GM18951 (cell line): Measurements from ENCODE around the gene ACTR1A.
A peak's percentile ranks its signal among the peaks of the same experiment; 100 is the strongest.

Experiments
- POLR2A ChIP-seq: IDR thresholded peaks from 4 replicates; pipeline ENCODE4 v1.6.1; 2011; ENCODE audit warnings: mild to moderate bottlenecking; ENCODE audit not compliant: insufficient read length, insufficient read depth; ENCODE audit errors: extremely low read depth
- in situ Hi-C: fragments of 300-500 bp; cut with MboI; formaldehyde crosslinking; loops from one replicate; pipeline ENCODE4 v1.12.0; 2022; ENCODE audit warnings: low sequenced_read_pairs, mixed read lengths, inconsistent platforms; ENCODE audit not compliant: unreplicated experiment

Gene ACTR1A

GRCh38 chr10:102504179-102504975 lies 1.9 kb upstream of the ACTR1A start:
- in situ Hi-C loops, result loop anchor here (10.0 kb wide), 1 partner anchor 80 kb away; no protein-coding TSS in a partner anchor

DNA sequence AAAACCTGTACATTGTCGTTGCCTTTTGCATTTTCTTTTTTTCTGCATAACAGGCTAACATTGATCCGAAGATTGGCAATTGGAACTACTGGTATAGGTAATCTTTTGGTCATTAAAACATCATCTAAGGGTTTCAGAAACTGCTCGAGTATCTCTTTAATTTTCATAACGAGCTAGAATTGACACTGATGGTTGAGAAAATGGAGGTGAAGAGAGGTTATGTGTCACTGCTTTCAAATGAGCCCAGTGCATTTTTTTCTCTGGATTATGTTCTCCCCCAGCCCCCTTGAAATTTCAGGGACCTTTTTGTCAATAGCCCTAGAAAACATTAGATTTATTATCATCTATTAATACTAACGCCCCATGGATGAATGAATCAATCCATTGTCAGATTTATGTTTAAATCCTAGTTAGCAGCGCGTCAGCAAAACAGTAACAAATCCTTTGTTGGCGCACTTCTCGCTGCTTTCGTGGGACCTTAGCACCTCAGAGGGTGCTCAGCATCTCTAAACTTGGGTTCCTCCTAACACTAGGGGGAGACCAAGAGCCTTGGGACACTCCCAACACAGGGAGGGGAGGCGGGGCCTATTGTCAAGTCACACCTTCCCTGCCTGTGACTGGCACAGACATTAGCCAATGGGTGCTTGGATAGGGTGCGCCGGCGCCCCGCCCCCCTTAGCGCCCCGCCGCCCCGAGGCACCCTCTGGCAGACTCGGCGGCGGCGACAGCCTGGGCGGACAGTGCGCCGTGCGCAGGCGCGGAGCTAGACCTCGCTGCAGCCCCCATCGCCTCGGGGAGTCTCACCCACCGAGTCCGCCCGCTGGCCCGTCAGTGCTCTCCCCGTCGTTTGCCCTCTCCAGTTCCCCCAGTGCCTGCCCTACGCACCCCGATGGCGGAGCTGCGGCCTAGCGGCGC lies 1.0 kb upstream of the ACTR1A start, which contains the start of gene SUFU:
SUFU (plus strand) TSS at position 709 of the 915 bp plus-strand sequence; CDS start at position 890, 181 bp downstream.
- in situ Hi-C loops, result loop anchor here (10.0 kb wide), 1 partner anchor 81 kb away; no protein-coding TSS in a partner anchor
- peak; percentile 84 for TF ChIP-seq POLR2A

More at GRCh38 chr10:102504179-102504975, 1.9 kb upstream of the ACTR1A start:
- TF ChIP-seq POLR2A, result no peak

DNA sequence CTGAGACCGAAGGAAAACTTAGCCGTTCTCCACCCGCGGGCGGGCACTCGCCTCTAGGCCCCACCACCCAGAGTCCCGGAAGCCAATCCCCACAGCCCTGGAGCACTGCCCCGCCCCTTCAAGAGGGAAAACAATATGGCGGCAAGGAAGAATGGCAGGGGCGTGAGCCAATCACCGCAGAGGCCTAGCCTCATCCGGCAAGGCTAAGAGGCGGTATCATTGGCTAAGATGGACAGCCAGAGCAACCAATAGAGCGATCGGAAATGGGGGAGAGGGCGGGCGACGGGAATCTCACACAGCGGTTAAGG lies 529 bp downstream of the ACTR1A start:
- in situ Hi-C loops, result loop anchor here (10.0 kb wide), 1 partner anchor 83 kb away; no protein-coding TSS in a partner anchor
- peak; percentile 30 for TF ChIP-seq POLR2A

- no peak for TF ChIP-seq POLR2A
- in situ Hi-C loops, result loop anchor here (10.0 kb wide), 1 partner anchor 83 kb away; no protein-coding TSS in a partner anchor
Measured at GRCh38 chr10:102501201-102502028, 1.1 kb downstream of the ACTR1A start.

DNA sequence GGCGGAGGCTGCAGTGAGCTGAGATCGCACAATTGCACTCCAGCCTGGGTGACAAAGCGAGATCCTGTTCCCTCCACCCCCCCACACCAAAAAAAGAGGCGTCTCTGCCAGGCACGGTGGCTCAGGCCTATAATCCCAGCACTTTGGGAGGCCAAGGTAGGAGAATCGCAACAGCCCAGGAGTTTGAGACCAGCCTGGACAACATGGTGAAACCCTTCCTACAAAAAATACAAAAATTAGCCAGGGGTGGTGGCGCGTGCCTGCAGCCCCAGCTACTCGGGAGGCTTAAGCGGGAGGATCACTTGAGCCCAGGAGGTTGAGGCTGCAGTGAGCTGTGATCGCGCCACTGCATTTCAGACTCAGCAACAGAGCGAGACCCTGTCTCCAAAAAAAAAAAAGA lies 1.8 kb downstream of the ACTR1A start:
- in situ Hi-C loops, result loop anchor here (10.0 kb wide), 1 partner anchor 84 kb away; no protein-coding TSS in a partner anchor

- no peak for TF ChIP-seq POLR2A
- in situ Hi-C loops, result no loop called here
Measured at GRCh38 chr10:102499356-102499755, 3.2 kb downstream of the ACTR1A start.

- in situ Hi-C loops, result no loop called here
Measured at GRCh38 chr10:102497545-102497944, 5.0 kb downstream of the ACTR1A start.

DNA sequence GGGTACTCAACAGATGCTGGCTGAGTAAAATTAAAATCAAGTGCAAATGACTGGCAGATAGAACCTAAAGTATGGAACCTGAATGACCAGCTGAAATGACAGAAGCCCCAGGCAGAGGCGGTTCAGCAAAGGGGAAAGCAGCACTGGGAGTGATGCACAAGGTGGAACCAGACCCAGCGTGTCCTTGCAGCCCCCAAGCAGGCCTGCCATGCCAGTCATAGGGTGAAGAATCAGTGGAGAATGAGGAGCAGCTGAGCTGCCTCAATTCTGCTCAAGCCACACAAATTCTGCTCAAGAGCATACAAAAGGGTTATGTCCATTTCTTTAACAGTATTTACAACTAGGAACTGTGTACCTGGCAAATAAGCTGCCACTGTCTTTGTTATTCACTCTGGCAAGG lies 8.7 kb downstream of the ACTR1A start:
- no peak for TF ChIP-seq POLR2A
- in situ Hi-C loops, result no loop called here

More at GRCh38 chr10:102497545-102497944, 5.0 kb downstream of the ACTR1A start:
- TF ChIP-seq POLR2A, result no peak

DNA sequence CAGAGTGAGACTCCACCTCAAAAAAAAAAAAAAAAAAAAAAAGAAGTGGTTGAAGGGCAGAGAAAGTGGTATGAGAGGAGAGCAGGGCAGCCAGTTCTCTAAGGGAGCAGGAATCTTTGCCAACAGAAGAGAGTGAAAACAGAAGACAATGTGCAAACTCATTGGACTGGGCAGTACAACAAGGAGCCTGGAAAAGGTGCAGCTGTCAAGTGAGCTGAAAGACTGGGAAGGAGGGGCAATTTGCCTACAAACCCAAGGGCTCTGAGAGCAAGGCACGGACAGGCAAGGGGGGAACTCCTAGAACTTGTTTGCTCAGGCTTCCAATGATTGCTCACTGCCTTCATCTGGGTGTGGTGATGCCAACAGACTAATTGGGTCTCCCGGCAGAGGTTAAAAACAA lies 9.5 kb downstream of the ACTR1A start:
- no peak for TF ChIP-seq POLR2A
- in situ Hi-C loops, result no loop called here

GRCh38 chr10:102492344-102492939 lies 10.1 kb downstream of the ACTR1A start:
- in situ Hi-C loops, result no loop called here
- TF ChIP-seq POLR2A, result no peak

DNA sequence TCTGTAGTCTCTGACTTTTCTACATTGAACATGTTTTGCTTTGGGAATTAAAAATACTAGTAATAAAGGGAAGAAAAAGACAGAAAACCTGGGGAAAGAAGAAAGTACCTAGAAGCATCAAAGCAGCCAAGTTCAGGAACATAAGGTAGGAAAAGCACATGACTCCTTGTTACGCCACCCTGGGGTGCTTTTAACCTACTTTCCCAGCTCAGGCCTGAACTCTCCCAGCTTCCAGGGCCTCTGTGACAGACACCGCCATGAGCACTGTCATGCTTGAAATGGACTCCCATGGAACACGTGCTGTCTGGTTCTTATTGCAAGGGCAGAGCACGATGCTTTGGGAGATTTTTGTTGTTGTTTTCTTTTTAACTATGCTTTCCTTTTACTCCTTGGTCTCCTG lies 11.4 kb downstream of the ACTR1A start:
- no peak for TF ChIP-seq POLR2A
- in situ Hi-C loops, result no loop called here

DNA sequence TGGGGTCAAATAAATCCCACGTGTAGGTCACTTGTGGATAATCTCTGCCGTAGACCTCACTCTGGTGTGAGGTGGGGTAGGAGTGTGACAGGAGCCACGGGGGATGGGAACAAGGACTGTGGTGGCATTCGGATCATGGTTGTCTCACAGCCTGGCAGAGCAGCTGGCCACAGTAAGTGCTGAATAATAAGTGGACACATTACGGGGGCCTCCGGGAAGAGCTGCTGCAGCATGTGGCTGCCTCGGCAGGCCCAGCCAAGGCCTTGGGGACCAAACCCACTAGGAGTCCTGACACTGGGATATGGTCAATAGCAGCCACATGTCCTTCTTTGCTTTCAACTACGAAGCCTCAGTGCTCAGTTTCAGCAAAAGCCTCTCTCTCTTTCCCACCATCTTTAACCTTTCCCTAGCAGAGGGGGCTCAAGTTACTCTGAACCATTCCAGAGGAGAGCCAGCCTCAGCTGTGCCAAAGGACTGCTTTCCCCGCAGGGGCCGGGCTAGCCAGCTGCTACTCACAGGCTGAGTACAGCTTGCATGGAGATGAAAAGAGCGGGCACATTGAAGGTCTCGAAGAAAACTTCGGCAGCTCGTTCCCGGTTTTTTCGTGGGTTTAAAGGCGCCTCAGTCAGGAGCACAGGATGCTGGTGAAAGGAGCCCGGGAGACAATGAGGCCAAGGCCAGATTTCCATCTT lies 17.3 kb downstream of the ACTR1A start:
- in situ Hi-C loops, result no loop called here

GRCh38 chr10:102484021-102484420 lies 18.5 kb downstream of the ACTR1A start:
- in situ Hi-C loops, result no loop called here
- TF ChIP-seq POLR2A, result no peak

More for the DNA sequence above, 17.3 kb downstream of the ACTR1A start:
- no peak for TF ChIP-seq POLR2A
